DMS114 treated with DMSO at 0.1 percent for 48 hours (cell line): Measurements from ENCODE around the gene NEGR1.

ENCODE experiments used
- DNase-seq: peaks from one replicate; lab custom pipeline; 2025; ENCODE audit not compliant: unreplicated experiment; lab: John Stamatoyannopoulos, UW

The NEGR1 gene

DNA sequence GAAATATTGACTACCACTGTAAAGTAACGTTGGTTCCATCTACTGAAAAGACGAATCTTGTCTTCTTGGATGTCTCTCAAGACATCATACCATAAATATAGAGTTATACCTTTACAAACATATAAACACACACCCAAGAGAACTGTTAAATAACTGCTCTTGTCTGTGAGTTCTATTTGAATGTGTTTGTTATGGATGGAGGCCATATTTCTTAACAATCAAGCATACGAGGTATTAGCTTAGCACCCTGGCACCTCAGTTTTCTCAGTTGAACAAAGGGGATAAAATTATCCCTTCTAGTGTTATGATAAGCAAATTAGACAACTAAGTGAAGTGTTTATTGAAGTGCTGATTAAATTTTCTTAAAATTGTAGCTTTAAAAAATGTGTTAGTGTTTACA, 864.9 kb downstream of the NEGR1 start:
- no peak for DNase-seq

DNA sequence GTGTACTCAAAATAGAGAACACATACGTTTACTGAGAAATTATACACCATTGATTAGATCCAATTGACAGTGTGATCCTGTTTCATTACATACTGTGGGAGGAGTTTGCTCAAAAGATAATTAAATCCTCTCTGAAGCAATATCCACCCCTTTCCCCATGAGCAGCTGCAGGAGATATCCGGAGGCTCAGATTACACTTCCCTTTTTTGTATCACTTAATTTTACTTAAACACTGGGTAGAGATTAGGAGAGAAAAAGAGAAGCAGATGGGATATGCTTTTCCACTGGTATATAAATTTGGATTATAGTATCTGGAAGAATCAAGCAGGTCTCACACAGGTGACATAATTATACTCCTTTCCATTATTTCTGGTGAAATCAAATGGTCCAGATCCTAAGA, 868.2 kb downstream of the NEGR1 start:
- no peak for DNase-seq

DNA sequence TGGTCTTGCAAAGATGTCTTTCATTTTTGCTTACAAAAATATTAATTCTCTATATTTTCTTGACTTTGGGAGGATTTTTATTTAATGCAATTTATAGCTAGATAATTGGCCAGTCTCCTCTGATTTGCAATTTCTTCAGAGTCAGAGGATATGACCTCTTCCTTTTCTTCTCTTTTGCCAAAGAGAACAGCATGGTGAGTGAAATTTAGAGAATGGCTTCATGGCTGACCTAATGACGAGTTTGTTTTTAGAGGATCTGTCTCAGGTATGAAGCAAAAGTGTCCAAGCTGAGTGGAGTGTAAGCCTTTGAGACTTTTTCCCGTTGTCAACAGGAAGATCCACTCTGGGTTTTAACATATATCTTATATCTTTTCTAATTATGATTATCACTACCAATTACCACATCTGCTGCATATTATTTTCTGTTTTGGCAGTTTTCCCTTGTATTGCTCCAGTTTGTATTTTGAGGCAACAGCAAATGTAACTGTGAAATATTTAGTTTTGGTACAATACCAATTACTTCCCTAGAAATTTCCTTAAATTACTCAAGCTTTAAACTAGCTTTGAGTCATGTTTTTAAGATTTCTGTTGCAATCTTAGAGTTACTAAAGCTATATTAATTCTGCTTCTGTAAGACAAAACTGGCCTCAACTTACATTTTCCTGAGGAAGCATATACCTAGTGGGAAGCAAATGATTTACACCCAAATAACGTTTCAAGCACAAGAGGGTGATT, 868.7 kb downstream of the NEGR1 start:
- DNase-seq = no peak

DNA sequence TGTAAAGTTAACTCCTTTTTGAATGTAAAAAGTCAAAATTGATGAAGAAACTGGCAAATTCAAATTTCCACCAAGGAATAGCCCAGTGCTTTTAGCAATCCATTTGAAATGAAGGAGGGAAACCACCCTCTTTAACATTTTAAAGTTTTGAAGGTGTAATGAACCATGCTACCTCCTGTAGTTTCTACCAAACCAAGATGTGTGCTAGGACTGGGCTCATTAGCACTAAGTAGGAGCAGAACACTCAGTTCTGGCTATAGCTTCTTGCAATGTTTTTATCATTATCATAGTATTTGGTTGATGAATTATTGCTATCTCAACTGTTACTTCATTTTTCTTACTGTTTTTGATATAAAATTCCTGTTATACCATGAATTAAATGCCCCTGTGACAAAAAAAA, 882.3 kb downstream of the NEGR1 start:
- DNase-seq = no peak

DNA sequence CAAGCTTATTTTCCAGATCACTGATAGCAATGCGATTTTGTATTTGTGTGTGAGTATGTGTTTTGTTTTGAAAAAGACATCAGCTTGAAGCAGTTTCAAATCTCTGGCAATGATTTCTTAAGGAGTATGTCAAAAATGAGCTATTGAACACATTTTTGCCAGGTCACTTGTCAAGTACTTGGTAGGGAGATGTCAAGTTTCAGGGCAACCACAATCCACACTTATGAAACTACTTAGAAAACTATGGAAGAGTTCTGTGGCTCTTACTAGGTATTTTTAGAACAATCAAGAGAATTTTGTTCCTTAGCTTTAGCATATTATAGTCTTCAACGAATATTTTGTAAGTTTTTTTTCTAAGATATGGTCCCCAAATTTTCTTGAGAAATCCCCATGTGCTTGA, 882.7 kb downstream of the NEGR1 start:
- DNase-seq = no peak

DNA sequence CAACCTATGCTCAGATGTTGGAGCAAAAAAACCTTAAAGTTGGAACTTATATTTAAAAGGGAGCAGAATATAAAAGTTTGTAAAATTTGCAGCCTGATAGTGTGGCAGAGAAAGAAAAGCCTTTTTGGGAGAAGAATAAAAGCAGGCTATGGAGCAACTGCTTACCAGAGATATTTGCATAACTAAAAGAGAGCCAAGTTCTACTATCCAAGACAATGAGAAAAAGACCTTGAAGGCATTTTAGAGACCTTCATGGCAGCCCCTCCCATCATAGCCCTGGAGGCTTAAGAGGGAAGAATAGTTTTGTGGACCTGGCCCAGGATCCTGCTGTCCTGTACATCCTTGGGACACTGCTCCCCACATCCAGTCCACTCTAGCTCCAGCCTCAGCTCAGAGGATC, 889.0 kb downstream of the NEGR1 start:
- DNase-seq = no peak

DNA sequence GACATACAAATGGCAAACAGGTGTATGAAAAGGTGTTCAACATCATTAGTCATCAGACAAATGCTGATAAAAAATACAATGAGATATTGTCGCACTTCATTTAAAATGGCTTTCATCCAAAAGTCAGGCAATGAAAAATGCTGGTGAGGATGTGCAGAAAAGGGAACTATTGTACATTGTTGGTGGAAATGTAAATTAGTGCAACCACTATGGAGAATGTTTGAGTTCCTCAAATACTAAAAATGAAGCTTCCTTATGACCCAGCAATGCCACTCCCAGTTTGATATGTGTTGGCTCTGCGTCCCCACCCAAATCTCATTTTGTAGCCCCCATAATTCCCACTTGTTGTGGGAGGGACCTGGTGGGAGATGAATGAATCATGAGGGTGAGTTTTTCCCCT, 891.8 kb downstream of the NEGR1 start:
- no peak for DNase-seq

DNA sequence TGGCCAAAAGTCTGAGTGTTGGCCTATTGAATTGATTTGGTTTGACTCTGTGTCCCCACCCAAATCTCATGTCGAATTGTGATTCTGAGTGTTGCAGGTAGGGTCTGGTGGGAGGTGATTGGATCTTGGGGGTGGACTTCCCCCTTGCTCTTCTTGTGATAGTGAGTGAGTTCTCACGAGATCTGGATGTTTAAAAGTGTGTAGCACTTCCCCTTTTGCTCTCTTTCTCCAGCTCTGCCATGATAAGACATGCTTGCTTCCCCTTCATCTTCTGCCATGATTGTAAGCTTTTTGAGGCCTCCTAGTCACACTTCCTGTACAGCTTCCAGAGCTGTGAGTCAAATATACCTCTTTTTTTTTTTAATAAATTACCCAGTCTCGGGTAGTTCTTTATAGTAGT, 904.5 kb downstream of the NEGR1 start:
- no peak for DNase-seq

DNA sequence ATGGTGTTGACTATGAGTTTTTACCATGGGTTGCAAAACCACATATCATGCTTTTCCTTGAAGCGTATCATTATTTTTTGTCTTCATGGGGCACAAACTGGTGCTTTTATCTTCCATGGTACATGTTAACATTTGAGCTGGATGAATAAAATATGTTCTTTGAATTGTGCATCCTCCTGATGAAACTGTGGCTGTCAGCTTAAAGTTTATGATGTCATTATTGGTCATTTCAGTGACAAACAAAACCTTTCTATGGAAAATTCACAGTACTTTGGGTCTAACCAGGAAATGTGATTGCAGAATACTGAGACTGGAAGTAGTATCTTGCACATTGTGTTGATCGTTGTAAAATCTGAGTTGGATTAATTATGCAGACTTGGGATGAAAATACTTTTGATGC, 909.8 kb downstream of the NEGR1 start:
- no peak for DNase-seq

DNA sequence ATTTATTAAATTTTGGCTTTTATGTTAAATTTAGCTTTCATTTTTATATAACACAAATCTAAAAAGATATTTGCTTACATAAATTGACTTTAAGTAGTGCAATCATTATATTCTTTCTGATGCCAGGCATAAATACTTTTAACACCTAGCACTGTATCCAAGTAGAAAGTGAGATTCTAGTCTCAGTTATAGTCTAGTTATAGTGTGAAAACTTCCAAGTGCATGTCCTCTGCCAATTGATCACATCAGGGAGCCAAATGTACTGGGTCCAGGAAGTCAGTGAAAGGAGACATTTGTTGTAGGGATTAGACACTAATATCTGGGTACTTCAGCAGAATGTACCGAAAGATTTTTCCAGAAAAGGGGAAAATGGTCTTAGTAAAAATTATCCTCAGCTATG, 910.8 kb downstream of the NEGR1 start:
- no peak for DNase-seq

DNA sequence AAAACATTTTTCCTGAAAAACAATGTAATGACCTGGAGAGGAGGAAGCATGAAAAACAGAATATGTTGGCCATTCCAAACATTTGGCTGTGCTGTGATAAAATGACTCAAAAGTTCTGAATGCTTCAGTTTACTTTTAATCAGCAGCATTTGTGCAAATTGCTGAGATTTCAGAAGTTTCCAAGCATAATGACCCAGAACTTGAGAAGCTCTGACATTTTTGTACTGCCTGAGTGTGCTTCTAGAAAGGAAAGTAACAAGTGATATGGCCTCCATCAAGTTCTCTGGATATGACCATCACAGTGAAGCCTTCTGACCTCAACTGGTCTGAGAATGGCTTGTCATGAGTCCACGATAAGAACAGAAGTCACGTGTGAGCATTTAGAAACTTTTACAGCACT, 918.1 kb downstream of the NEGR1 start:
- no peak for DNase-seq

DNA sequence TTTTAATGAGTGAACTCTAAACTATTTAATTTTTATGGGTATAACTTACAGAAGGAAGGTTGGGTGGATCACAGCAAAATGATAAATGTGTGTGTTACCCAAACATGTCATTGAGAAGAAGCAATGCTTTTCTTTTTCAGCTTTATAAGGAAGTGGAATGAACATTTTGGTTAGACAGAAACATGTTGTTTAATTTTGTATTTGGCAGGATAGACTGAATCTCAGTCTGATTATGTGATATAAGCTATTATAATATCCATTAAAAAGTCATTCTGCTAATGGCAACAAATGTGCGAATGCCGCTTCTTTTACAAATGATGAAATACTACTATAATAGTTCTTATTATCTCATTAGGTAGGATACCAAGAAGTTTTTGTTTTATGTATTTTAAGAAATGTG, 919.6 kb downstream of the NEGR1 start:
- DNase-seq = no peak

DNA sequence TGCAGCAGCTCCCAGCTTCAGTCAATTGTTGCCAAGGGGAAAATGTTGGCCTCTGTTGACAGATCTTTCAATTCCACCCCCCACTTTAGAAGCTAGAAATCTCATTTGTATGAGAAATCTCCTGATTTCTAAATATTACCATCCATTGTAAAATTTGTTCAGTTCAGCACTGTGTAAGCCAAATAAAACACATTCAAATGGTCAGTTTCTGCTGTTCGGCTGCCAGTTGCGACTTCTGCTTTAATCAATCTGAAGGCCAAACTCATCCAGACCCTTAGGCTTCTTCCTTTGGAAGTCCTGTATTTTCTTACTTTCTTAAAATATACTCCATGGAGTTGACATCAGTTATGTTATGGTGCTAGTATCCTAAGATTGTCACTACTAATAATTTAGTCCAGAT, 920.3 kb downstream of the NEGR1 start:
- DNase-seq = no peak

DNA sequence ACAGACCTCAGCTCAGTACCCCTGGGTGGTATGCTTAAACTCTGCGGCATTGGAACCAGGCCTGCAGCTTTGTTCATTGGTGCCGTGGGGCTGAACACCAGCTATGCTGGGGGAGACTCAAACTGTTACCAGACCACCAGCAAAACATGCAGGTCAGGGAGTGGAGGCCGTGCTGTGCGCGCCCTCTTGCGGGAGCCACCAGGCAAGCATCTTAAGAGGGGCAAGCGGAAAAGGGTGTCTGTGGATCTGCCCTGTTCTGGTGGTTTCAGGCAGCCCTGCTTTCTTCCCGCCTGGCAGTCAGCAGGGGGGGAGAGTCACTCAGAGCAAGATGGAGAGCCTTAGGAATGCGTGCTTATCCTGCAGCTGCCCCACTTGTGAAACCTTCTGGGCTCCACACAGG, 924.6 kb downstream of the NEGR1 start:
- no peak for DNase-seq

DNA sequence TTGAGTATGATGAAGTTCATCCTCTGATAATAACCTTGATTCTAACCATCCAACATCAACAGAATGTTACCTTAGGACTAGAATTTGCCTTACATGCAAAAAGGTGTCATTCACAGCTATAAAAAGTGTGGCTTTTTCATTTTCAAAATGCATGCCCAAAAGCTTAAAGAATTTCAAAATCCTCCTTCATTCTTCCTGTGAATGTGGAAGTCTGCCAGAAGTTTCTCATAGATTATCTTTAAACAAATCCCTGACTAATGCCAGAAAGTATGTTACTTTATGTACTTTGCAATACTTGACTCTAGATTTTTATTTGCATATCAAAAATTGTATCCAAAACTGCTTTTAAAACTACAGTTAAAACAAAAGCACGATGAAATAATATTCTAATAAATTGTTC, 930.9 kb downstream of the NEGR1 start:
- no peak for DNase-seq

DNA sequence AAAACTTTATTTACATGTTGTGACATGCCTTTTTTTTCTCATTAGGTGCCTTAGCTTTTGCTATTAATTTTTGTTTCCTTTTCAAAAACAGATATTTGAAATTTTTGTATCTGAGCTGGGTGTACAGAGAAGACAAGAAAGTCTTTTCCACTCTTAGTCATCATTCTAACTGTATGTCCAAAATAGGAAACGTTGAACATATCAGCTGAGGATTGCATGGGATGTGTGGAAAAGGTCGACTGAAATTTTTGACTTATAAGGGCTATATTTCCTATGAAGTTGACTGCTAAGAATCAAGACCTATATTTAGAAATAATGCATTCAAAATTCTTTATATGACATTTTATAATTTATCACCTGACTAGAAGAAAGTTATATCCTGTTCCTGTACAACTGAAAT, 931.5 kb downstream of the NEGR1 start:
- DNase-seq = no peak

DNA sequence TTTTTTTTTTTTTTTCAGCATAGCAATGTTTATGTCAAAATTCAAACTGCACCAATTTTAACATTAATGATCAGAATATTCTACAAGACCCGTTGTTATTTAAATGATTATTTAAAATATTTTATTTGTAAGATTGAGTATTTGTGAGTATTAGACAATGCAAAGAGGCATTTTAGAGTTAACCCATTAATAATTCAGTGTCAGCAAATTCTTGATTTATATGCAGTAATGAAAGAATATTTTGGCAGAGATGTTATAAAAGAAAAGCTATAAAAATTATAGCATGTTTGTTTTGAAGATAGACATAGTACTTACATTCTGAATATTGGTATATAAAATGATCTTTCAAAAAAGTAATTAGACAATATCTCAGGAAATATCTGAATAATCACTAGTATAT, 932.0 kb downstream of the NEGR1 start:
- DNase-seq = no peak
